HL-60/S4 treated with retinoic acid at 250 ng/mL for 4 days and 3 days (cell line): Measurements from ENCODE around the gene C17orf107.
"Not testable (repeated sequence)": the region's sequence is repeated elsewhere in the genome, so short reads cannot be mapped to it uniquely, and the experiment has no call there.

Experiments used
- in situ Hi-C: fragments of 300-500 bp; cut with MboI; formaldehyde crosslinking; loops from 2 replicates; pipeline ENCODE4 v1.7.0; 2022; ENCODE audit warnings: low sequenced_read_pairs

C17orf107 gene

GRCh38 chr17:4897785-4898184 is 1.6 kb upstream of the C17orf107 start:
- in situ Hi-C loops, result loop anchor here (25.0 kb wide), 1 partner anchor 335 kb away; the partner anchor contains the start of genes GGT6 and MYBBP1A

- in situ Hi-C loops, result loop anchor here (25.0 kb wide), 1 partner anchor 336 kb away; the partner anchor contains the start of genes GGT6 and MYBBP1A
These were observed 985 bp upstream of the C17orf107 start for GRCh38 chr17:4898351-4898750.

GRCh38 chr17:4898927-4899326 is 409 bp upstream of the C17orf107 start:
- in situ Hi-C loops, result loop anchor here (25.0 kb wide), 1 partner anchor 337 kb away; the partner anchor contains the start of genes GGT6 and MYBBP1A

GRCh38 chr17:4900231-4901107 is 1.1 kb downstream of the C17orf107 start:
- in situ Hi-C loops, result no loop called here

GRCh38 chr17:4901108-4901647 is 1.8 kb downstream of the C17orf107 start:
- in situ Hi-C loops, result no loop called here

GRCh38 chr17:4901648-4902344 is 2.5 kb downstream of the C17orf107 start:
- in situ Hi-C loops, result no loop called here

GRCh38 chr17:4902540-4902939 is 3.2 kb downstream of the C17orf107 start:
- in situ Hi-C loops, result no loop called here

GRCh38 chr17:4903051-4903818 is 3.9 kb downstream of the C17orf107 start, which contains the start of gene CHRNE:
Gene CHRNE (minus strand): TSS chr17:4903098. CDS start chr17:4903063, 35 bp downstream.
- in situ Hi-C loops, result no loop called here

- in situ Hi-C loops, result not testable (repeated sequence)
These were observed 7.3 kb downstream of the C17orf107 start for GRCh38 chr17:4906642-4907041.

- in situ Hi-C loops, result no loop called here
These were observed 9.0 kb downstream of the C17orf107 start for GRCh38 chr17:4908301-4908700.

GRCh38 chr17:4908711-4909496 is 9.6 kb downstream of the C17orf107 start:
- in situ Hi-C loops, result no loop called here

GRCh38 chr17:4913994-4914393 is 14.7 kb downstream of the C17orf107 start:
- in situ Hi-C loops, result no loop called here

GRCh38 chr17:4914551-4914950 is 15.2 kb downstream of the C17orf107 start:
- in situ Hi-C loops, result not testable (repeated sequence)

- in situ Hi-C loops, result no loop called here
These were observed 20.2 kb downstream of the C17orf107 start for GRCh38 chr17:4919511-4920047.

GRCh38 chr17:4920351-4921048 is 21.2 kb downstream of the C17orf107 start:
- in situ Hi-C loops, result no loop called here

- in situ Hi-C loops, result no loop called here
These were observed 22.0 kb downstream of the C17orf107 start for GRCh38 chr17:4921320-4921719.

- in situ Hi-C loops, result not testable (repeated sequence)
These were observed 27.4 kb downstream of the C17orf107 start for GRCh38 chr17:4926577-4927335.

GRCh38 chr17:4928881-4929280 is 29.5 kb downstream of the C17orf107 start:
- in situ Hi-C loops, result no loop called here
